Fibroblast of lung (primary cell): ENCODE measurements around the gene KCNT1. TPM values are rescaled to one million over a fixed set of nuclear protein-coding genes. Genes with fewer than 3 reads are reported as not detected.

ENCODE experiments used
- DNase-seq, 2 donors: peaks; one replicate each; pipeline versions ENCODE4 v3.0.0 to v3.0.0-alpha.2; 2010; ENCODE audit warnings: low read depth in 2 of 2
- H2AFZ ChIP-seq: 2 replicates; pipeline ENCODE4 v1.5.1; 2012; ENCODE audit warnings: low read length, control low read depth, inconsistent platforms
- H3K27ac ChIP-seq: 2 replicates; pipeline ENCODE4 v1.5.1; 2011; ENCODE audit warnings: low read length, control low read depth; ENCODE audit not compliant: insufficient read depth
- H3K27me3 ChIP-seq: 2 replicates; pipeline ENCODE4 v1.5.1; 2011; ENCODE audit warnings: mild to moderate bottlenecking, low read length; ENCODE audit not compliant: control insufficient read depth, insufficient read depth
- H3K36me3 ChIP-seq: 2 replicates; pipeline ENCODE4 v1.5.1; 2011; ENCODE audit warnings: low read length; ENCODE audit not compliant: control insufficient read depth, insufficient read depth
- H3K4me1 ChIP-seq: 2 replicates; pipeline ENCODE4 v1.5.1; 2011; ENCODE audit warnings: low read length; ENCODE audit not compliant: control insufficient read depth, insufficient read depth; ENCODE audit errors: extremely low read depth
- H3K4me2 ChIP-seq: 2 replicates; pipeline ENCODE4 v1.5.1; 2011; ENCODE audit warnings: low read length, control low read depth; ENCODE audit not compliant: insufficient read depth; ENCODE audit errors: extremely low read depth
- H3K4me3 ChIP-seq, 4 experiments: fragments of 200-600 bp in 1 of 4; sonication (generic) in 1 of 4; replicated peaks in 1 of 4; 2 replicates each; pipeline ENCODE4 v1.5.1; 2011 to 2016; ENCODE audit warnings: low read length in 4 of 4, low read depth in 3 of 4, mild to moderate bottlenecking in 3 of 4, control low read depth in 2 of 4, inconsistent platforms in 1 of 4, mixed read lengths in 1 of 4; ENCODE audit not compliant: insufficient read depth in 1 of 4; ENCODE audit errors: control extremely low read depth in 1 of 4
- H3K79me2 ChIP-seq: 2 replicates; pipeline ENCODE4 v1.5.1; 2012; ENCODE audit warnings: mild to moderate bottlenecking, low read length, inconsistent platforms; ENCODE audit not compliant: control insufficient read depth, insufficient read depth
- H3K9ac ChIP-seq: 2 replicates; pipeline ENCODE4 v1.5.1; 2011; ENCODE audit warnings: mild to moderate bottlenecking, low read length, control low read depth; ENCODE audit not compliant: insufficient read depth
- H3K9me3 ChIP-seq: 2 replicates; pipeline ENCODE4 v1.5.1; 2012; ENCODE audit warnings: low read depth, low read length; ENCODE audit not compliant: control insufficient read depth, insufficient read depth
- H4K20me1 ChIP-seq: 2 replicates; pipeline ENCODE4 v1.5.1; 2011; ENCODE audit warnings: low read length; ENCODE audit not compliant: control insufficient read depth, insufficient read depth; ENCODE audit errors: extremely low read depth
- CTCF ChIP-seq, 2 donors: IDR thresholded peaks in 1 of 2; conservative IDR thresholded peaks in 1 of 2; 1 replicate in 1 of 2; 2 replicates in 1 of 2; pipeline ENCODE4 v1.5.1; 2011 to 2012; ENCODE audit warnings: low read length in 2 of 2, control low read depth in 1 of 2, inconsistent platforms in 1 of 2, low read depth in 1 of 2, mild to moderate bottlenecking in 1 of 2
- EZH2 ChIP-seq: IDR thresholded peaks from 2 replicates; pipeline ENCODE4 v1.5.1; 2012; ENCODE audit warnings: low read length, control low read depth, mild to moderate bottlenecking; ENCODE audit errors: missing control alignments
- polyA plus RNA-seq, 2 donors: library from polyadenylated mRNA; depleted of rRNA in 1 of 2; stranded (reverse) in 1 of 2; unstranded in 1 of 2; fragments of >200 nt; gene quantifications; 2 replicates each; pipeline ENCODE4 v1.2.1, GENCODE V29; 2011 to 2012; ENCODE audit warnings: missing spikeins in 1 of 2
- total RNA-seq: library from RNA; depleted of rRNA; stranded (reverse); fragments of >200 nt; gene quantifications from 2 replicates; pipeline ENCODE4 v1.2.1, GENCODE V29; 2014

KCNT1 gene
- total and polyA plus RNA-seq, 2 donors (not counting 1 experiment from before 2014, with no cell fraction given) = not detected

GRCh38 chr9:135786146-135786690, 84.2 kb downstream of the KCNT1 start:
- no peaks in the 10 kb centered on the region for H3K9me3 ChIP-seq
- H2AFZ ChIP-seq = no peak overlapping the region
- H4K20me1 ChIP-seq = no peaks in the 10 kb centered on the region
- no peak overlapping the region for H3K4me2 ChIP-seq
- H3K4me3 ChIP-seq = no peak overlapping the region
- H3K36me3 ChIP-seq = no peaks in the 10 kb centered on the region
- no peaks in the 10 kb centered on the region for H3K79me2 ChIP-seq
- H3K27ac ChIP-seq = no peak overlapping the region
- no peaks in the 10 kb centered on the region for H3K27me3 ChIP-seq
- TF ChIP-seq EZH2 = no peak
- no peak for TF ChIP-seq CTCF (conservative IDR thresholded peaks at IDR 0.05 in 1 of 2, IDR thresholded peaks at IDR 0.05 in 1 of 2; ENCODE audit: low read depth in 1 of 2, low read length in 2 of 2)
- no peak overlapping the region for H3K9ac ChIP-seq
- DNase-seq = no peak
- H3K4me1 ChIP-seq = no peaks in the 10 kb centered on the region

- no peak overlapping the region for H3K9ac ChIP-seq
- no peak overlapping the region for H3K4me2 ChIP-seq
- no peak for DNase-seq
- no peaks in the 10 kb centered on the region for H3K79me2 ChIP-seq
- H3K4me3 ChIP-seq = no peak overlapping the region
- H3K4me1 ChIP-seq = no peaks in the 10 kb centered on the region
- TF ChIP-seq CTCF (conservative IDR thresholded peaks at IDR 0.05 in 1 of 2, IDR thresholded peaks at IDR 0.05 in 1 of 2; ENCODE audit: low read depth in 1 of 2, low read length in 2 of 2) (no peak), EZH2 (no peak)
- H4K20me1 ChIP-seq = no peaks in the 10 kb centered on the region
- H3K27ac ChIP-seq = no peak overlapping the region
- no peaks in the 10 kb centered on the region for H3K27me3 ChIP-seq
- H3K9me3 ChIP-seq = no peaks in the 10 kb centered on the region
- no peak overlapping the region for H2AFZ ChIP-seq
- no peaks in the 10 kb centered on the region for H3K36me3 ChIP-seq
Measured at GRCh38 chr9:135787317-135787716, 85.3 kb downstream of the KCNT1 start.

- Histone ChIP-seq H3K27me3 (no peaks in the 10 kb centered on the region), H4K20me1 (no peaks in the 10 kb centered on the region), H3K4me2 (no peak overlapping the region), H3K79me2 (no peaks in the 10 kb centered on the region), H2AFZ (no peak overlapping the region), H3K4me3 (no peak overlapping the region), H3K36me3 (no peaks in the 10 kb centered on the region), H3K4me1 (no peaks in the 10 kb centered on the region), H3K9ac (no peak overlapping the region), H3K27ac (no peak overlapping the region), H3K9me3 (no peaks in the 10 kb centered on the region)
- TF ChIP-seq EZH2 (no peak), CTCF (conservative IDR thresholded peaks at IDR 0.05 in 1 of 2, IDR thresholded peaks at IDR 0.05 in 1 of 2; ENCODE audit: low read depth in 1 of 2, low read length in 2 of 2) (no peak)
- no peak for DNase-seq
Measured at GRCh38 chr9:135787776-135788575, 86.0 kb downstream of the KCNT1 start.
